DND-41 (cell line): Measurements from ENCODE around the gene ITGA8.

Experiments
- ATAC-seq: fragments of 200-7000 bp; cut with Tn5 transposase; 3 replicates; pipeline ENCODE4 v1.9.1; 2021; ENCODE audit warnings: low read depth; ENCODE audit not compliant: insufficient read depth
- DNase-seq: peaks from one replicate; pipeline ENCODE4 v3.0.0-alpha.2; 2020
- H2AFZ ChIP-seq: 2 replicates; pipeline ENCODE4 v1.6.0; 2012; ENCODE audit warnings: low read depth, low read length
- H3K27ac ChIP-seq: 2 replicates; pipeline ENCODE4 v1.5.1; 2012; ENCODE audit warnings: low read length, inconsistent platforms
- H3K27me3 ChIP-seq: fragments of 200-600 bp; sonication (generic); 2 replicates; pipeline ENCODE4 v1.6.0; 2012; ENCODE audit warnings: low read length, mild to moderate bottlenecking, inconsistent platforms; ENCODE audit not compliant: insufficient read depth, poor library complexity
- H3K36me3 ChIP-seq: 2 replicates; pipeline ENCODE4 v1.5.1; 2012; ENCODE audit warnings: low read length, inconsistent platforms; ENCODE audit not compliant: insufficient read depth
- H3K4me1 ChIP-seq: 2 replicates; pipeline ENCODE4 v1.5.1; 2012; ENCODE audit warnings: mild to moderate bottlenecking, low read length; ENCODE audit not compliant: insufficient read depth
- H3K4me2 ChIP-seq: 2 replicates; pipeline ENCODE4 v1.6.0; 2012; ENCODE audit warnings: mild to moderate bottlenecking, moderate library complexity, low read length, inconsistent platforms; ENCODE audit not compliant: insufficient read depth
- H3K4me3 ChIP-seq, 2 experiments: fragments of 200-600 bp in 1 of 2; shearing (Covaris generic) in 1 of 2; 2 replicates each; pipeline ENCODE4 v1.5.1; 2012 to 2016; ENCODE audit warnings: inconsistent platforms in 2 of 2, low read length in 2 of 2, mild to moderate bottlenecking in 2 of 2, low read depth in 1 of 2, moderate library complexity in 1 of 2
- H3K79me2 ChIP-seq: 2 replicates; pipeline ENCODE4 v1.6.0; 2012; ENCODE audit warnings: low read length, inconsistent platforms; ENCODE audit not compliant: insufficient read depth
- H3K9ac ChIP-seq: 2 replicates; pipeline ENCODE4 v1.6.0; 2012; ENCODE audit warnings: low read depth, mild to moderate bottlenecking, inconsistent platforms, low read length, moderate library complexity
- H3K9me3 ChIP-seq: 2 replicates; pipeline ENCODE4 v1.5.1; 2012; ENCODE audit warnings: low read length, moderate library complexity, mild to moderate bottlenecking, inconsistent platforms; ENCODE audit not compliant: insufficient read depth, severe bottlenecking
- H4K20me1 ChIP-seq: 2 replicates; pipeline ENCODE4 v1.6.0; 2012; ENCODE audit warnings: low read length; ENCODE audit not compliant: insufficient read depth
- EZH2 ChIP-seq: IDR thresholded peaks from 3 replicates; pipeline ENCODE4 v1.6.1; 2012; ENCODE audit warnings: borderline replicate concordance, low read depth, mild to moderate bottlenecking, moderate library complexity, low read length, inconsistent platforms; ENCODE audit not compliant: severe bottlenecking
- TF ChIP-seq, protein P1 (sequence below): IDR thresholded peaks from 2 replicates; pipeline ENCODE4 v1.5.1; 2012; ENCODE audit warnings: borderline replicate concordance, low read length, moderate library complexity, mild to moderate bottlenecking; ENCODE audit not compliant: poor library complexity, severe bottlenecking; ENCODE audit errors: extremely low read depth

Gene ITGA8

DNA sequence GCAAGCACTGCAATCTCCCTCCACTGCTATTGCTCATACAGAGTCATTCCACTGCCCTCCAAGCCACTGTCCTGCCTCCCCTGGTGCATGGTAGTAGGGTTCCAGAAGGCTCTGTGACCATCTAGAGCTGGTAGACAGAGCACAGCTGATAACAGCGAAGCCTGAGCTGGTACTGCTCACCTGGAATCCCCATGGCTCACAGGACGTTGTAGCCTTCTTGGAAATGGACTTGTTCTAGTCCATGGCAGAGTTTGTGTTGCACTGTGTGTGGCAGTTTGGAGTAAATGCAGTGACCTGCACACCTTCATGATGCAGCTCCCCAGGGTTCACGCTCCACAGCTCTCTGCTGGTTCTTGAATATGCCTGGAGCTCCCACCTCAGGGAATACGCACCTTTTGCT lies 67.0 kb downstream of the ITGA8 start:
- Histone ChIP-seq H3K27me3 (peaks cover 7% of the 10 kb centered on the region), H3K4me1 (no peaks in the 10 kb centered on the region), H3K36me3 (no peaks in the 10 kb centered on the region), H2AFZ (no peak overlapping the region), H3K9me3 (no peaks in the 10 kb centered on the region), H3K27ac (no peak overlapping the region), H3K4me3 (no peak overlapping the region), H3K79me2 (no peaks in the 10 kb centered on the region), H3K9ac (no peak overlapping the region), H3K4me2 (no peak overlapping the region), H4K20me1 (no peaks in the 10 kb centered on the region)
- no peak for DNase-seq
- TF ChIP-seq, protein P1, sequence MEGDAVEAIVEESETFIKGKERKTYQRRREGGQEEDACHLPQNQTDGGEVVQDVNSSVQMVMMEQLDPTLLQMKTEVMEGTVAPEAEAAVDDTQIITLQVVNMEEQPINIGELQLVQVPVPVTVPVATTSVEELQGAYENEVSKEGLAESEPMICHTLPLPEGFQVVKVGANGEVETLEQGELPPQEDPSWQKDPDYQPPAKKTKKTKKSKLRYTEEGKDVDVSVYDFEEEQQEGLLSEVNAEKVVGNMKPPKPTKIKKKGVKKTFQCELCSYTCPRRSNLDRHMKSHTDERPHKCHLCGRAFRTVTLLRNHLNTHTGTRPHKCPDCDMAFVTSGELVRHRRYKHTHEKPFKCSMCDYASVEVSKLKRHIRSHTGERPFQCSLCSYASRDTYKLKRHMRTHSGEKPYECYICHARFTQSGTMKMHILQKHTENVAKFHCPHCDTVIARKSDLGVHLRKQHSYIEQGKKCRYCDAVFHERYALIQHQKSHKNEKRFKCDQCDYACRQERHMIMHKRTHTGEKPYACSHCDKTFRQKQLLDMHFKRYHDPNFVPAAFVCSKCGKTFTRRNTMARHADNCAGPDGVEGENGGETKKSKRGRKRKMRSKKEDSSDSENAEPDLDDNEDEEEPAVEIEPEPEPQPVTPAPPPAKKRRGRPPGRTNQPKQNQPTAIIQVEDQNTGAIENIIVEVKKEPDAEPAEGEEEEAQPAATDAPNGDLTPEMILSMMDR, result no peak
- no peak for TF ChIP-seq EZH2
- ATAC-seq, result no peak

DNA sequence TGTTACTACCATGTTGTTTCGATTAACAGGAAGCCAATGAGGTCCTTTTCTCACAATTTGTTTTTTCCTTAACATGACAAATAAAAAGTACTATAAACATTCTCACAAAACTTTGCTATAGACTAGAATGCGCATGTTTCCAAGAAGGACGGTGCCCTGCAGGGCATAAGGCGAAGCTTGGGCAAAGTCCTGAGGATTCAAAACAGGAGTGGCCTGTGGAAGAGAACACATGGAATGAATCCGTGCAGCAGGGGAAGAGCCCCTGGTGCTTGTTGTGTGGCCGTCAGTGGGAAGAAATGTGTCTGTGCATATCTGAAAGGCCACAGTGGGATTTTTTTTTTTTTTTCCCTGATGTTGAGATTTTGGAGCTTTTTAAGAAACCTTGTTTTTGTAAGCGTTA lies 67.6 kb downstream of the ITGA8 start:
- TF ChIP-seq, protein P1, result no peak
- TF ChIP-seq EZH2, result no peak
- Histone ChIP-seq H3K27me3 (peaks cover 7% of the 10 kb centered on the region), H3K9me3 (no peaks in the 10 kb centered on the region), H3K9ac (no peak overlapping the region), H3K4me2 (no peak overlapping the region), H3K27ac (no peak overlapping the region), H3K79me2 (no peaks in the 10 kb centered on the region), H4K20me1 (no peaks in the 10 kb centered on the region), H2AFZ (no peak overlapping the region), H3K4me3 (no peak overlapping the region), H3K36me3 (no peaks in the 10 kb centered on the region), H3K4me1 (no peaks in the 10 kb centered on the region)
- no peak for ATAC-seq
- DNase-seq, result no peak

DNA sequence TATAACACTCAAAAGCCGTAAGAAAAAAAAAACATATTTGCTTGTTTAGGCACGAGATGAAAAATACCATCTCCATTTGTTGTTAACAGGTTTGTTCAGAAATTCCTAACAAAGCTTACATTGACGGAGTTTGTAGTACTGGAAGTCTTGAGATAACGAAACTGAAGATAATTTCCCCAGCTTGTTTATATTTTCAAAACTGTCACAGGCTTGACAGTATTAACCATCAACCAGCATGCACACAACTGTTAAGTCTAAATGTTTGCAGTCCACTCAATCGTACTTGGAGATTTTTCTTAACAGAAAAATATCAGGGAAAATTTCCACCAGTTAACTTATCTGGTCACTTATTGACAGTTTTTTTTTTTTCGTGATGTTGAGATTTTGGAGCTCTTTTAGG lies 68.5 kb downstream of the ITGA8 start:
- TF ChIP-seq, protein P1, result no peak

DNA sequence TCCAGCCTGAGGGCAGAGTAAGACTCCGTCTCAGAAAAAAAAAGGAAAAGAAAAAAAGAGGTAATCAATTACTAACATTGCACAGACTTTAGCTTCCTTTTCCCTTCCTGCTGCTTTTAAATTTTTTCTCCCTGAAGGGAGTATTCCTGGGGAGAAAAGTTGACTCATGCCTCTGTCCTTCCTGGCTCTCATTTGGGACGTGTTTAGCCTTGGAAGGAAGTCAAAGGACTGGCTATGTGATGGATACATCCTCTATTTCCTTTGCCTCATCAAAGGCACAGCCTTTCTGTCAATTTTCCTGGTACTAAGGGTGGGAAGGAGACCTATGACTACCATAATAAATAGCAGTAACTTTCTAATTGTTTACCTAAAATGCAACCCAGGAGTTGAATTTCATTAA lies 77.6 kb downstream of the ITGA8 start:
- Histone ChIP-seq H2AFZ (no peak overlapping the region), H3K79me2 (no peaks in the 10 kb centered on the region), H3K36me3 (no peaks in the 10 kb centered on the region), H3K4me2 (no peak overlapping the region), H3K27ac (no peak overlapping the region), H3K9ac (no peak overlapping the region), H3K4me1 (no peaks in the 10 kb centered on the region), H3K4me3 (no peak overlapping the region), H4K20me1 (no peaks in the 10 kb centered on the region), H3K9me3 (no peaks in the 10 kb centered on the region), H3K27me3 (peaks cover 5% of the 10 kb centered on the region)
- ATAC-seq (no peak), DNase-seq (no peak)
- TF ChIP-seq, protein P1, result no peak
- TF ChIP-seq EZH2, result no peak

More for the DNA sequence above, 68.5 kb downstream of the ITGA8 start:
- no peak overlapping the region for H3K27ac ChIP-seq
- no peaks in the 10 kb centered on the region for H3K79me2 ChIP-seq
- H2AFZ ChIP-seq, result no peak overlapping the region
- no peak overlapping the region for H3K4me3 ChIP-seq
- no peaks in the 10 kb centered on the region for H3K9me3 ChIP-seq
- no peak overlapping the region for H3K9ac ChIP-seq
- DNase-seq (no peak), ATAC-seq (no peak)
- peaks cover 12% of the 10 kb centered on the region for H3K27me3 ChIP-seq
- no peaks in the 10 kb centered on the region for H3K4me1 ChIP-seq
- H4K20me1 ChIP-seq, result no peaks in the 10 kb centered on the region
- no peaks in the 10 kb centered on the region for H3K36me3 ChIP-seq
- H3K4me2 ChIP-seq, result no peak overlapping the region
